GM18502 (cell line): ENCODE results near the gene EYA2.
"Not testable (repeated sequence)": the region's sequence is repeated elsewhere in the genome, so short reads cannot be mapped to it uniquely, and the experiment has no call there.

Source experiments
- ATAC-seq: cut with Tn5 transposase; IDR thresholded peaks from one replicate; pipeline ENCODE4 v1.9.1; 2021; ENCODE audit warnings: mild to moderate bottlenecking; ENCODE audit not compliant: unreplicated experiment, poor library complexity

EYA2 gene

DNA sequence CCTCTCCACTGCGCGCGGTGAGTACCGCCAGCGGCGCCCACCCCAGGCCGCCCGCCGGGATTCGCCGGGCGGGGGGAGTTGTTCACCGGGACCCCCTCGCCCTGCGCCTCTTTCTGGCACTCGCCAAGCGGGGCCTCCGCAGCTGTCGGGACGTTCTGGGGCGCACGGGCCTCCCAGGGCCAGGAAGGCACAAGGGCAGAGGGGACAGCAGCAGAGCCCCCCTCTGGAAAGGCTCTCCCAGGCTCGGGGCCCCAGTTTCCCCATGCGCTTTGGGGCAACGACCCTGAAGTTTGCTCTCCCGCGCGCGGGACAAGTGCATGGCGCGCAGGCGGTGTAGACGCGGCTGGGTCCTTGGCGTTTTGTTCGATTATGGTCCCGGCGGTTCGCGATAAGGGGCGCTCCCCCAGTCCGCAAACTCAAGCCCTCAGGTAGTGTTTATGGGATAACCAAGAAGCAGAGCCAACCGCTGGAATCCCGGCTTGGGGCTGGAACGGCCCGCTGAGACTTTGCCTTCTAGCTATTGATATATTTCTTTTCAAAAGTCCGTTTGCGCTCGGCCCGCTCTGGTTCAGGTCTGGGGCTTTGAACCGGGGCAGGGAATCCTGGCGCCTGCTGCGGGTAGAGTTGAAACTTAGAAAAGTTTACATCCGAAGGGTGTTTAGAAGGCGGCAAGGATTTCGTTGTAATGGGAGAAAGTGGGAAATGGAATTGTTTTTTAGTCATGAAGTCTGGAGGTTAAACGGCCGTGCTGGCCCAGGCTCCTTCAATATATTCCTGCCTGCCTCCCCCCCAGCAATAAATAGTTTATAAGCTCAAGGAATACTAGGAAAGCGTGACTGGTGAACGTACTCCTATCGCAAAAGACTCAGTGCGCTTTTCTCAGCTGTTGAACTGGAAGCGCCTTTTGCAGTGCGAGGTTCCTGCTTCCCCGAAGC lies 595 bp downstream of the EYA2 start:
- no peak for ATAC-seq

DNA sequence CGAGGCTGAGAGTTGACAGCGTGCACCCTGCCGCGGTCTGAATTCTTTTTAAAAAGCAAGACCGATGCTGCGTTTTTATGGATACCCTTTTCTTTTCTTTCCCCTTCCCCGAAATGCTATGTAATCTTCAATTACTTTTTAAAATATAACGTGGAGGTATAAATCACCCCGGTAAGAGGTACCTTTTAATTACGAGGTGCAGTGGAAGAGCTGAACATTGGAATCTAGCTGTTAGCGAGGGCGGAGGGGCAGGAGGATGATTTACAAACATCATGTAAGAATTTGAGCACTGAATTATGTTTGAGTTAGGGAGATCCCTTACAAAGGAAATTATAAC lies 1.2 kb downstream of the EYA2 start:
- no peak for ATAC-seq

DNA sequence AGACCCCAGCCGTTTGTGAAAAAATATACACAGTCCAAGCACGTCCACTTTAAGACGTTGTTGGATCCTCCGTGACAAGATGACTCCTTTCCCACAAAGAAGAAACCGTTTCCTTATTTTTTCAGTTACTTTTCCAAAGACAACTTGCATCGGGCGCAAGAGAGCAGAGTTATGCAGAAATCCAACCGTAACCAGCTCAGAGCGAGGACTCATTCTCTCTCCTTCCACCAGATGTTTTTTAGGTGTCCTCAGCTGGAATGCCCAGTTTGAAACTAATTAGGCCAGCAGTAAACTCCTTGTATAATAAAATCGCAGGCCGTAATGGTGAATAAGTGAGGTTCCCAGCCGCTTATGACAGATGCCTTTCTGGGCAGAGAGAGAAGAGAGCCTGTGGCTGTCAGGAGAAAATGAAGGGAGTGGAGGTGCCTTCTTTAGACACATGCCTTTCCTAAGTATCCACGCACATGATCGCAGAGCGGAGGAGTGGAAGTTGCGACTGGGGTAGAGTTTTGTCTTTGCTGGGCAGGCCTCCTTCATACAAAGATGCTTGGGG lies 2.8 kb downstream of the EYA2 start:
- no peak for ATAC-seq

DNA sequence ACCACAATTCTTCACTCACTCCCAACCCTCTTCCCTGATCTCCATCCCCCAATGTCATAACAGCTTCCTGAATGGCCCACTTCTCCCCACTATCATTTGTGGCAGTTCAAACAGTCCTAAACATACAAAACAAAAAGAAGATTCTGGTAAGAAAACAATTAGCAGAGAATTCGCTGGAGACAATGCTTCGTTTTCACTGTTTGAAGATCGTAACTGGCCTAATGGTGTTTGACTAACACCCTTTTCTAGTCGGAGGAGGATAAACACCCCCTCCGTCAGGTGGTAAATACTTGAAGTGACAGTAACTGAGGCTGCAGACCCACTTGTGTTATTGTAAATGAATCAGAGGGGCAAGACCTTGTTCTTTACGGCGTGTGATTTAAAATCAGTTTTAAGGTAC lies 3.8 kb downstream of the EYA2 start:
- ATAC-seq = no peak

DNA sequence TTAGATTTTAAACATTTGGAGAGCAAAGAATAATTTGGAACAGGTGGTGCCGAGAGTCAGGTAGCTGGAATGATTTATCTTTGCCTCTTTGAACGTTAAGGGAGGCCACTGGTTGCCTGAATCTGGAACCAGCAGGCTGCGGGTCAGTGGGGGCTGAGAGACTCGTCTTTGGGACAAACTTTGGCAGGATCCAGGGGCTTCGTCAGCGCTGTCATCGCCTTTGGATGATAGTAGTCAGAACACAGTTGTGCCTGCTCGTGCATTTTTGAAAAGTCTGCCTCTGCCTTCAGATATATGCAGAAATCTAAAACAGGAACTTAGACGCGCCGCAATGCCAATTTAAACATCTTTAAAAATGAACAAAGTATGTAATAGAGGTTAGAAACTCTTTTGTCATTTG lies 5.0 kb downstream of the EYA2 start:
- no peak for ATAC-seq

DNA sequence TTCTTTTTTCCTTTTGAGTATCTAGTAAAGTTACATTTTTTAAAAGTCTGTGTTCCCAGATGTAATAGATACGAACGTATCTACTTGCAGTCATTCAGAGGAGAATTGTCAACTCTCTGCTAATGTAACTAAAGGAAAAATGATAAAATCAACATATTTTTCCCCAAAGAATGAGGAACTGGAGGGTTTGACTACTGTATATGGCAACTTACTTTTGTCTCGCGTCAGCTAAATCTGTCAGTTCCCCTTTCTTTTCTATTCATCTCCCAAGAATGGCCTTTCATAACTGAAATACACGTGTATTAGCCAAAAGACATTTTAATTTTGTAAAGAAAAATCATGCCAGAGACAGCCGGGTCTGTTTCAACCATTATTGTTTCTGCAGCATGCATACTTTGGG lies 5.4 kb downstream of the EYA2 start:
- ATAC-seq = no peak

DNA sequence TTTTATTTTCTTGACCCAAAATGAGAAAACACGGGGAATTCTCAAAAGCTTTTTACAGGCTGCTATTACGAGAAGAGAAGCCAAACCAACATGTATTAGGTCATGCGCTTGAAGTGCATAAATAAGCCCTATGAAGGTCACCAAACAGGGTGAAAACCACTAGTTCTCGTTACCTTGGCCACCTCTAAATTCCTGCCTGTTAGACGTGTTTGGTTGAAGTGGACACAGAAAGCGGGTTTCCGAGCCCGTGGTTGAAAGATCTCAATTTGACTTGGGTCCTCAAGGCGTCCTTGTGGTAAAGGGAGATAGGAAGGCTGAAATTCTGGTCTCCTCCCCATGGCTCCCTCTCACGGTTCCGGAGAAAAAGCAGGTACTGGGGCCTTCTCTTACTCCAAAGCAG lies 6.2 kb downstream of the EYA2 start:
- no peak for ATAC-seq

DNA sequence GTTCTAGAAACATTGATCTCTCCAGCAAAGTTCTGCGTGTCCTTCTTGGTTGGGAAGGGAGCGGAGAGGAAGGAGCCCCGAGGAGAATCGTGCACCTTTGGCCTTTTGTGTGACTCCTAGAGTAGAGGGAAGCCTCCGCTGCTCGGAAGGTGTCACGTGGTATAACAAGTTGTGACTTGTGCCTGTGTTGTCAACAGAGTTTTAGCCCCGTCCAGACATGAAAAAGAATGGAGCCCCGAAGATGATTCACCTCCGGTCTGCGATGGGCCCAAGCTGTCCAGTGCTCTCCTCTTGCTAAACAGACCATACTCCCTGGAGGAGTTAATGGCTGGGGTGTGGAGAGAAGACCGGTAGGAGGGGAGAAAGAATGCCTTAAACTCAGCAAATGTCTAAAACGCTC lies 7.0 kb downstream of the EYA2 start:
- ATAC-seq = no peak

DNA sequence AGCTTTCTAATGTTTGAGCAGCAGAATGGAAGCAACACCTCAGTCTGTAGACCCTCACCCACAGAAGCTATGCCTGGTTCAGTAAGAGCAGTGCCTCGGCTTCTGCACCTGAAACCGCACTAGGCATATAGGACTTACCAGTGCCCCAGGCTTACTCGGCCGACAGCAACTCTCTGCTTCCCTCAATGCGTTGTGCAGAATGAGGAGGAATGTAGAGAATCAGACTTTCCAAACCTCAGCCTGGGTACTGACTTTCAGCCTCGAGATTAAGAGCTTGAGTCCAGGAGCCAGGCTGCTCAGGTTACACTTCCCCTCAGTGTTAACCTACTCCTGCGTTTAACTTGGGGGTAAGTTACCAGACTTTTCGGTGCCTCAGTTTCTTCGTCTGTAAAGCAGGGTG lies 8.6 kb downstream of the EYA2 start:
- ATAC-seq = no peak

DNA sequence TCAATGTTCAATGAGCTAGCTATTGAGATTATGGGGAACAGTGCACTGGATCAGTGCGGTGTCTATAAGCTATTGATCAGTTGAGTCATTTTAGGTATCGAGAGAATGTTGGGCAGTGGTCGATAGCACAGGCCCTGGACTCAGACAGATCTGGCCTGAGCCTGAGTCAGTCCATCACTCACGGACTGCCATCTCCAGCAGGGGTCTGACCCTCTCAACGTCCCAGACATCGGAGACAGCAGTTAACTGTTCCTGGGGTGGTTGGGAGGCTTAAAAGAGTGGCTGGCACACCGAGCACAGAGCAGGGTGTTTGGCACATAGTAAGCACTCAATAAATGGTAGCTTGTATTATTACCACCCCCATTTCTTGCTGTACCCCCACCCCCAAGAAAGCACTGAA lies 9.3 kb downstream of the EYA2 start:
- ATAC-seq = no peak

DNA sequence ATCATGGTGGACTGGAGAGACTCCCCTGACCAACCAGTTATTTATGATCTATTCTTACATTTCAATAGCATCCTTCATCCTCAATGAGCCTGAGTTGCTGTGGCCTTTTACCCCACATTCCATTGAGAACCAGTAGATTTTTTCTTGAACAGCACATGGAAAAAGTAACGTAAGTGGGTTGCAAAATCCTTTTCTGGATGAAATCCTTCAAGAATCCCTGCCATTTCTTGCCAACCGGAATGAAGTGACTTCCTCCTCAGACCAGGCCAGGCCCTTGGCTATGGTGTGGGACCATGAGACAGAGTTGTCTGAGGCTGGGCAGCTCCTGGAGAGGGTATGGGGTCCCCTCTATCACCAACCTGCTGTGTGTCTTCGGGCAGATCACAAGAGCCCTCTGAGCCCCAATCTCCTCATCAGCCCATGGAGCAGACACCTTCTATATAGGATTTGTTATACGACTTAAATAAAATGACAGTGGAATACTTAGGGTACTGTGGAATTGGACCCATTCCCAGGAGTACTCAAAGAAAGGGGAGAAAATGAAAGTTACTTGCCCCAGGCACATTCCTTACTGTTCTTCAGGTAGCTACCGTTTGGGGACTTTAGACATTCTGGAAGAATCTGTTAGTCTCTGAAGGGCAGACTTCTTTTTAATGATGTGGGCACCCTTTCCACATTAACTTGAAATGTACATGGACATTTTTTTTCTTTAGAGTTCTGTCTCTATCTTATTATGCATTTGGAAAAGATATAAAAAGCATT lies 10.9 kb downstream of the EYA2 start:
- no peak for ATAC-seq

DNA sequence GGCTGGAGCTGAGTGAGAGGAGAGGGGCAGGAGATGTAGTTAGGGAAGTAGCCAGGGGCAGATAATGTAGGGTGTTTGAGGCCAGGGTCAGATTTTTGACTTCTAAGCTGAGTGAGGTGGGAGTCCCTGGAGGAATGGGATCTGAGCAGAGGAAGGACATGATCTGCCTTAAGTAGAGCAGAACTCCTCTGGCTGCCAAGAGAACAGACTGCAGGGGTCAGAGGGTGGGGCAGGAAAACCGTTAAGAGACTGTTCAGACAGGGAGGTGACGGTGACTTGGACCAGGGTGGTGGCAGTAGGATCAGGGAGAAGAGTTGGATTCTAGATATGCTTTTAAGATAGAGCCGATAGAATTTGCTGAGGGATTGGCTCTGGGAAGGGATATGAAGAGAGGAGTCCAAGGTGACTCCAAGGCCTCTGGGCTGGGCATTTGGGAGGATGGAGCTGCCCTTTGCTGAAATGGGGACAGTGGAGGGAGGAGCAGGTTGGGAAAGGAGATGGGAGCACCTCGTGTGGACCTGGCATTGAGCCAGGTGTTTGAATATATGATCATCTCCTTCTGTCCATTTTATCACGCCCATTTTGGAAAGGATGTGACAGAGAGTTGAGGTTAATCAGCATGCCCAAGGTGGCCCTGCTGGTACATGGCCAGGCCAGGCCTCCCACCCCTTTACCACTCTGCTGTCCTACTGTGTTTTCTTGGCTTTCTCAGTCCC lies 18.8 kb downstream of the EYA2 start:
- no peak for ATAC-seq

DNA sequence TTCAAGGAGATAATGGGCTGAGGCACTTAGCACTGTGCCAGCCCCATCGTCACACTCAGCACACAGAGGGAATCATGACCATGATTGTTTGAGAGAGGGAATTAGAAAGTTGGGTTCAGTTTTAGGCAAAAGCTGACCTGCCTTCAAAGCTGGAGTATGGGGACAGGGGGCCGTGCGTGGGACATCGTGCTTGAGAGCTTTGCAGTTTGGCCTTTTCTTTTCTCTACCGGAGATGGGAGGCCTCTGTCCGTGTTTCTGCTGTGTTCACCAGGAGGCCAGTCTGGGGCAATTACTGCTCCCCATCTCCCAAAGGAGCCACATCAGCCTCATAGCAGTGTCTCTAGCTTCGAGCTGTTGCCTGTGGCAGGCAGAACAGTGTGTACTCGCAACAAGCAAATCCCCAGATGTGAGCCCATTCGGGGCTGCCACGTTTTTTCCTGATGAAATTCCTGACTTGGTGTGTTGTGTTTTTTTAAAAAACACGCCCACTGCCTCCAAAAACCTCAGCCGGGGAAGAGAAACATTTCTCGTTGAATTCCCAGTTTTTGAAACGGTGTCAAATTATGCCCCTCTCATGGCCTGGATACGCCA lies 20.2 kb downstream of the EYA2 start:
- no peak for ATAC-seq

DNA sequence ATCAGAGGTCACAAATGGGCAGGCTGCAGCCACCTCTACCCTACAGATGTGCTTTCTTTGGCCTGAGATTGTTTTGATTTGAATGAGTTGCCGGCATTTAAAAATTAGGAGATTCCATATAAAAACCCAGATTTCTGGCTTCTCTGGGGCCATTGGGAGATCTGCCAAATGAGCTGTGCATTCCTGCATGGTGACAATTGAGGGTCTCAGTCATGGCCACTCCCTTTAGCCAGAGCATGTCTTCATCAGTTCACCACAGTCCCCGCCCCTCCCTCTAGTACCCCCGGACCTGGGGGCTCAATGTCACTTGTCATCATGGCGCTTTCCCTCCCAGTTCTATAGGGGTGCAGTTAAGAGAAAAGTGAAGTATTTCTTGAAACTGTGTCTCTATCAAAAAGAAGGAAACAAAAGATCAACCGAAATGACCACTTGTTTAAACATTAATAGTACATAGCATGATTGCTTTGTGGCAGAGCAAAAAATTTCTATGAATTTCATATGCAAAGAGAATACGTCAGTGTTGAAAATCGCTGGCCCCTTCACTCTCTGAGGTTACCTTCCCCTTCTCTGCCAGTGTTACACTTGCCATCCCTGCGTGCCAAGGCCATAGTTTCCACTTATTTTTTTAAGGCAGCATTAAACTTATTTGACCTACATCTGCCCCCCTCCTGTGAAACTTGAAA lies 21.1 kb downstream of the EYA2 start:
- ATAC-seq = no peak

DNA sequence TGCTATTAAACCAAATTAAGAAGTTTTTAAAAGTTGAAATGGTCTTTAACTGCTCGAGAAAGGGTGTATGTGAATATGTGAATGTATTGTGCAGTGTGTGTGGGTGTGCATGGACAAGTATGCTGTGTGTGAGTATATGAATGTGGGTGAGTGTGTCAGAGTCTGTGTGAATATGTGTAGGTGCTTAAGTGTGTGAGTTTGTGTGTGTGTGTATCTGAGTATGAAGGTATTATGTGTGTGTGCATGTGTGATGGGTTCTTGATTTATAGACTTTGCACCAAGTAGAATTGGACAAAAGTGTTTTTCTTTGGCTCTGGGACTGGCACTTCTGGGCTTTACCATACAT lies 21.6 kb downstream of the EYA2 start:
- ATAC-seq = no peak

DNA sequence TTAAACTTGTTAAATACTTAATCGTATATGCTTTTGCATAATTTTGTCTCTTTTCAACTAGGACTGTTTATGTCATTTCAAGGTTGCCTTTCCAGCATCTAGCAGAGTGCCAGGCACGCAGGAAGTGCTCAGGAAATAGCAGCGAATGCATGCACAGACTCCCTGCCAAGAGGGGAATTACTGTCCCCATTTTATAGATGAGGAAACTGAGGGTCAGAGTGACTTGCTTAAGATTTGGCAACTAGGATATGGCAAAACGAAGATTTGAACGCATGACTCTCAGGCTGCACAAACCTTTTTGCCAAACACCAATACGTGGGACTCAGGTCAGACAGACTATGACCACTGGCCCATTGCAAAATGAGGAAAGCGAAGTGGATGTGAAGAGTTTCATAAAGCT lies 22.5 kb downstream of the EYA2 start:
- no peak for ATAC-seq

DNA sequence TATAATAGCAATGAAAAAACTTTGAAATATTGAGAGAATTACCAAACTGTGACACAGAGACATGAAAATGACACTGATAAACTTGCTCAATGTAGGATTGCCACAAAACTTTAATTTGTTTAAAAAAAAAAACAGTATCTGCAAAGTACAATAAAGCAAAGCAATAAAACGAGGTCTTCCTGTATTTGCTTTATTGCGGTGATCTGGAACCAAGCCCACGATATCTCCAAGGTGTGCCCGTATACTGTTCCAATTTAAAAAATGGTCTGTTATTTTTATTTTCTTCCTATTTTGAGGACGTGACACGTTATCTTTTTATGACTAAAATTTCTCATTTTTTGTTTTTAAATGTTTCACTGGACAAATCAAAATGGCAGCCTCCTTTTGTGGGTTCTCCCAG lies 25.5 kb downstream of the EYA2 start:
- no peak for ATAC-seq

DNA sequence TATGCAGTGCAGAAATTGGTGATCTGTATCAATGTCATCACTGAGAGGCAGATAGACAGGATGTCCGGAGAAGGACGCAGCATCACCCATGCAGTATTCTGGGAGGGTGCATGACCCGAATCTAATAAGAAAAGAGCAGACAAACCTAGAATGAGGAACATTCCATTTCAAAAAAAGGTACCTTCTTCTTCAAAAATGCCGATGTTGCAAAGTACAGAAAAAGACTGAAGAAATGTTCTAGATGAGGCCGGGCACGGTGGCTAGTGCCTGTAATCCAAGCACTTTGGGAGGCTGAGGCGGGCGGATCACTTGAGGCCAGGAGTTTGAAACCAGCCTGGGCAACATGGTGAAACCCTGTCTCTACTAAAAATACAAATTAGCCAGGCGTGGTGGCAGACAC lies 28.2 kb downstream of the EYA2 start:
- ATAC-seq = not testable (repeated sequence)

DNA sequence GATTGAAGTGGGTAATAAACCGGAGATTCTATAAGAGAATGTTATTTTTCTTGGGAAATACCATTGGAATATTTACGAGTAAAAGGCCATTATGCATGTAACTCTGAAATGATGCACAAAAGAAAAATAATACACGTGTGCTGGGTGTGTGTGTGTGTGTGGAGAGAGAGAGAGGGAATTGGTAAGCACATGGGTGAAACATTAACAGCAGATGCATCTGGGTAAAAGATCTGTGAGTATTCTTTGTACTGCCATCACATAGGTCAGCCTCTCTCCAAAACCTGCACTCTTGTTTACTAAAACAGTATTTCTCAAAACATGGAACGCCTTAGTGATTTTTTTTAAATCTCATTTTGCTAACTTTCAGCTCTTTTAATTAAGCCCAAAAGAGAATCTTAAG lies 28.9 kb downstream of the EYA2 start:
- ATAC-seq = no peak

DNA sequence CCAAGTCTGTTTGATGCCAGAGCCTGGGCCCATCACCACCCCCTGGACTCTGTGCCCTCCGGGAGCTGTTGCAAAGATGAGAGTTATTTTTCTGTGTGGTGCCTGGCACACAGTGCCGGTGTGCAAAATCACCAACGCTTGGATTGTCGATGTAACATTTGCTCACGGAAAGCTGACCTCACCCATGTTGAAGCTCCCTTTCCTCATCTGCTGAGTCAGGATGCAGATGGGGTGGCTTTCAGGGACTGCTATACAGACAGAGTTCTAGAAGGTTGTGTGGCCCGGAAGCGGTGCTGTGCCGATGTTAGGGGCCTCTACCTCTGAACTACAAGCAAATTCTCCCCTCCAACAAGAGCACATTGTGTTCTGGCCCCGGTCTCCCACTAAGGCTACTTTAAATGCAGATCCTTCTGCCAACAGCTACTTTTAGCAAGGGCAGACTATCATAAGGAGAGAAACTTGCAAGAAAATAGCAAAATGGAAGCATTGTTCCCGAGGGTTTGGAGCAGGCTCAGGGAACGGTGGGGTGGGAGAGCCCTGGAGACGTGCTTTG lies 34.0 kb downstream of the EYA2 start:
- no peak for ATAC-seq
